ENCODE measurements around the gene CTNNA1. TPM values are rescaled to one million over a fixed set of nuclear protein-coding genes. Genes with fewer than 3 reads are reported as not detected.
A peak's percentile ranks its signal among the peaks of the same experiment; 100 is the strongest.

CTNNA1 gene
- total and polyA plus RNA-seq, 2 experiments from 2014 or later: 171 to 260 TPM

- no peak overlapping the region for H3K27ac ChIP-seq
- no peaks in the 10 kb centered on the region for H3K36me3 ChIP-seq
- H3K27me3 ChIP-seq: no peaks in the 10 kb centered on the region
- peaks cover 25% of the 10 kb centered on the region for H3K4me1 ChIP-seq (ENCODE audit: low read depth)
- no peak for DNase-seq (ENCODE audit: low read depth in 1 of 2, low spot score in 1 of 2)
- H3K9me3 ChIP-seq (ENCODE audit: low read depth): no peaks in the 10 kb centered on the region
- H3K4me3 ChIP-seq: no peak overlapping the region
- TF ChIP-seq, protein P1, sequence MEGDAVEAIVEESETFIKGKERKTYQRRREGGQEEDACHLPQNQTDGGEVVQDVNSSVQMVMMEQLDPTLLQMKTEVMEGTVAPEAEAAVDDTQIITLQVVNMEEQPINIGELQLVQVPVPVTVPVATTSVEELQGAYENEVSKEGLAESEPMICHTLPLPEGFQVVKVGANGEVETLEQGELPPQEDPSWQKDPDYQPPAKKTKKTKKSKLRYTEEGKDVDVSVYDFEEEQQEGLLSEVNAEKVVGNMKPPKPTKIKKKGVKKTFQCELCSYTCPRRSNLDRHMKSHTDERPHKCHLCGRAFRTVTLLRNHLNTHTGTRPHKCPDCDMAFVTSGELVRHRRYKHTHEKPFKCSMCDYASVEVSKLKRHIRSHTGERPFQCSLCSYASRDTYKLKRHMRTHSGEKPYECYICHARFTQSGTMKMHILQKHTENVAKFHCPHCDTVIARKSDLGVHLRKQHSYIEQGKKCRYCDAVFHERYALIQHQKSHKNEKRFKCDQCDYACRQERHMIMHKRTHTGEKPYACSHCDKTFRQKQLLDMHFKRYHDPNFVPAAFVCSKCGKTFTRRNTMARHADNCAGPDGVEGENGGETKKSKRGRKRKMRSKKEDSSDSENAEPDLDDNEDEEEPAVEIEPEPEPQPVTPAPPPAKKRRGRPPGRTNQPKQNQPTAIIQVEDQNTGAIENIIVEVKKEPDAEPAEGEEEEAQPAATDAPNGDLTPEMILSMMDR (IDR thresholded peaks at IDR 0.05; ENCODE audit: low read depth, low read length): no peak
Measured at GRCh38 chr5:138720840-138721239, 32.4 kb upstream of the CTNNA1 start.

DNA sequence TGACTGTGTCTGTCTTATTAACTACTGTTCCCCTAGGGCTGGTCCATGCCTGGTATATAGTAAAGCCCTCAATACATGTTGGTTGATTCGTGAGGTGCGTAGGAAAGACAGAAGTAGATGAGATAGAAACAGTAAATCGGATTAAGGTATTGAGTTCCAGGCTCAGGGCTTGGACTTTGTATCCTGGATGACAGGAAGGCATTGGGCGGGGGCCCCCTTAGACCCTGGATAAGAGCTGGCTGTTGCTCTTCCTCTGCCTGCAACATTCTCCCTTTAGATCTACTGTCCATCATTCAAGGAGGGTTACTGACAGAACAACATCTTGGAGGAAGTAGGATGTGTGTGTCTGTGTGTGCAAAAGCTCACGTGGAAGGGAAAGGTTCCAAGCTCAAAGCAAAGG lies 31.2 kb upstream of the CTNNA1 start:
- no peaks in the 10 kb centered on the region for H3K9me3 ChIP-seq (ENCODE audit: low read depth)
- H3K4me1 ChIP-seq (ENCODE audit: low read depth): peaks cover 20% of the 10 kb centered on the region
- H3K4me3 ChIP-seq: no peak overlapping the region
- no peaks in the 10 kb centered on the region for H3K36me3 ChIP-seq
- DNase-seq (ENCODE audit: low read depth in 1 of 2, low spot score in 1 of 2): no peak
- TF ChIP-seq, protein P1 (IDR thresholded peaks at IDR 0.05; ENCODE audit: low read depth, low read length): no peak
- no peaks in the 10 kb centered on the region for H3K27me3 ChIP-seq
- no peak overlapping the region for H3K27ac ChIP-seq

DNA sequence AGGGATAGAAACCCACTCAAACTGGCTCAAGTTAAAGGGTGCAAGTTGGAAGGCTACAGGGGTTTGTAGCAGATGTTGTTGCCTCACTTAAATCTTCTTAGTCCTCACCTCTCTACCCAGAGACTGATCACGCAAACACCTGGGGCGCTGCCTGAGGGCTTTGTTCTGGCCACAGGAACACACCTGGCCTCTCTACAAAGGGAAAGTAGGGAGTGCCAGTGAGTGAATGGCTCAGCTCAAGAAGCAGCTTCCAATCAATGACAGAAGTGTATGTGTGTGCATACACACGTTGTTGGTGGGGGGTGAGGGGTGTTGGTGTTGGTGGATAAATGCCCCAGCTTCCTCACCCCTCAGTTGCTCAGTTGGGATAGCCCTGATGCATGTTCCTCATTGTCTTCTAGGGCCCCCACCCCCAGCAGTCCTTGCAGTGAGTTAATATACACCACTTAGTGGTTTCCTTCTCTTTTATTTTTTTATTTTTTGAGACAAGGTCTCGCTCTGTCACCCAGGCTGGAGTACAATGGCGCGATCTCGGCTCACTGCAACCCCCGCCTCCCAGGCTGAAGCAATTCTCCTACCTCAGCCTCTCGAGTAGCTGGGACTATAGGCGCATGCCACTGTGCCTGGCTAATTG lies 30.6 kb upstream of the CTNNA1 start:
- Histone ChIP-seq H3K27ac (no peak overlapping the region), H3K4me3 (no peak overlapping the region), H3K27me3 (no peaks in the 10 kb centered on the region), H3K9me3 (ENCODE audit: low read depth) (no peaks in the 10 kb centered on the region), H3K36me3 (no peaks in the 10 kb centered on the region), H3K4me1 (ENCODE audit: low read depth) (peaks cover 18% of the 10 kb centered on the region)
- no peak for DNase-seq (ENCODE audit: low read depth in 1 of 2, low spot score in 1 of 2)
- TF ChIP-seq, protein P1 (IDR thresholded peaks at IDR 0.05; ENCODE audit: low read depth, low read length): no peak

- DNase-seq (ENCODE audit: low read depth in 1 of 2, low spot score in 1 of 2): peak in 1 of 2 donors; percentile 50
- H3K9me3 ChIP-seq (ENCODE audit: low read depth): no peaks in the 10 kb centered on the region
- H3K27ac ChIP-seq: peak overlapping the region; percentile 32
- H3K36me3 ChIP-seq: no peaks in the 10 kb centered on the region
- H3K27me3 ChIP-seq: no peaks in the 10 kb centered on the region
- peaks cover 18% of the 10 kb centered on the region for H3K4me1 ChIP-seq (ENCODE audit: low read depth)
- TF ChIP-seq, protein P1 (IDR thresholded peaks at IDR 0.05; ENCODE audit: low read depth, low read length): no peak
- no peak overlapping the region for H3K4me3 ChIP-seq
Measured at GRCh38 chr5:138724470-138725146, 28.6 kb upstream of the CTNNA1 start.

DNA sequence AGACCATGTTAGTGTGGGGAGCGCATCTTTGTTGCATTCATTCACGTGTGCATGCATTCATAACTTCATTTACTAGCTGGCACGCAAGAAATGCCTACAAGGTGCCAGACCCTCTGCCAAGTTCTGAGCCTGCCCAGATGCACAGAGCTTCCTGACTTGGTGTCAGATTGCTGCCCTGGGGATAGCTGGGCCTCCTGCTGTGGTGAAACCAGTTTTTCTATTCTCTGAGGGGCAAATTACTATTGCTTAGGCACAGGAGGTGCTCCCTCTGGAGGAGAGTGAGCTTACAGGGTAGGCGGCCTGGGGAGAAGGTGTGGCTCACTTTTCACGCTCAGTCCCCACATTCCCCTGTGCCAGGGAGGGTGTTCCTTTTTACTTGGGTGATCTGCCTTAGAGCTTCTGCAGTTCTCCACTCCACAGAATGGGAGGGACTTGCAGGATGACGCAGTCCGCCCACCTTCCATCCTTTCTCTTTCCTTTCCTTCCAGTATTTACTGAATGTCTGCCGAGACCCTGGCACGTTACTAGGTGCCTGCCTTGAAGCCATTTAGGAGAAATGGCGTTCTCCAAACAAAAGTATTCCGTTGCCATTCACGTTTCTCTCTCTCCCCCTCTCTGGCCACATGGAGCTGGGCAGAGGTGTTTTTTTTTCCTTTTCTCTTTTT lies 27.9 kb upstream of the CTNNA1 start:
- Histone ChIP-seq H3K36me3 (no peaks in the 10 kb centered on the region), H3K4me1 (ENCODE audit: low read depth) (peaks cover 18% of the 10 kb centered on the region), H3K4me3 (no peak overlapping the region), H3K27ac (peak overlapping the region; percentile 62), H3K27me3 (no peaks in the 10 kb centered on the region), H3K9me3 (ENCODE audit: low read depth) (no peaks in the 10 kb centered on the region)
- TF ChIP-seq, protein P1 (IDR thresholded peaks at IDR 0.05; ENCODE audit: low read depth, low read length): peak; percentile 50
- peak; percentile 37 to 77 for DNase-seq (ENCODE audit: low read depth in 1 of 2, low spot score in 1 of 2)

Measured in cardiac muscle cell (in vitro differentiated cells and primary cell).